ENCODE results near the gene APLP1.

The APLP1 gene

GRCh38 chr19:35858311-35858710, 10.1 kb upstream of the APLP1 start:
- Histone ChIP-seq H2AFZ (ENCODE audit: low read length) (no peak overlapping the region), H3K9me3 (replicated peaks in 1 of 2; ENCODE audit: control insufficient read depth in 2 of 2, insufficient read depth in 1 of 2, low read depth in 1 of 2, low read length in 2 of 2) (no peaks in the 10 kb centered on the region), H3K14ac (ENCODE audit: low read length) (no peak overlapping the region), H3K4ac (ENCODE audit: low read length) (no peak overlapping the region), H3K9ac (ENCODE audit: low read depth, low read length, poor library complexity) (peak overlapping the region; percentile 36), H3K4me3 (ENCODE audit: low read length in 2 of 2) (peak overlapping the region in 1 of 2 donors; percentile 32), H2AK5ac (ENCODE audit: low read depth, low read length) (peak overlapping the region; percentile 76), H3K27me3 (ENCODE audit: control insufficient read depth in 3 of 3, insufficient read depth in 3 of 3, low read depth in 1 of 3, low read length in 3 of 3) (peaks cover 0 to 34% (median 2%) of the 10 kb centered on the region in 3 experiments), H3K4me1 (ENCODE audit: control insufficient read depth in 2 of 2, insufficient read depth in 1 of 2, low read depth in 1 of 2, low read length in 2 of 2) (peaks cover 27 to 33% of the 10 kb centered on the region in 2 donors), H2BK5ac (ENCODE audit: low read length) (no peak overlapping the region), H2BK120ac (ENCODE audit: low read depth, low read length) (no peak overlapping the region), H3K18ac (ENCODE audit: low read length) (no peak overlapping the region), H3K23ac (ENCODE audit: low read depth, low read length, poor library complexity) (peak overlapping the region; percentile 47), H3K4me2 (ENCODE audit: insufficient read depth, low read length, poor library complexity, severe bottlenecking) (no peak overlapping the region), H4K91ac (ENCODE audit: low read depth, low read length, poor library complexity) (no peak overlapping the region), H4K8ac (ENCODE audit: low read depth, low read length) (no peak overlapping the region), H3K36me3 (replicated peaks in 1 of 2; ENCODE audit: control insufficient read depth in 2 of 2, insufficient read depth in 2 of 2, low read length in 2 of 2) (no peaks in the 10 kb centered on the region), H2BK15ac (ENCODE audit: low read length) (peak overlapping the region; percentile 50), H2BK12ac (ENCODE audit: low read length) (no peak overlapping the region), H3K79me1 (ENCODE audit: low read depth, low read length) (no peaks in the 10 kb centered on the region), H3K27ac (replicated peaks; ENCODE audit: low read length) (no peak overlapping the region)
- DNase-seq (ENCODE audit: low spot score), result no peak
- WGBS, 2 donors (ENCODE audit: extremely low coverage in 2 of 2, insufficient read length in 2 of 2, insufficient replicate concordance in 1 of 2), result no CpG with 5 or more reads among the region's 6 CpGs

GRCh38 chr19:35859414-35859813, 9.0 kb upstream of the APLP1 start:
- Histone ChIP-seq H2AFZ (ENCODE audit: low read length) (no peak overlapping the region), H2AK5ac (ENCODE audit: low read depth, low read length) (no peak overlapping the region), H3K9me3 (replicated peaks in 1 of 2; ENCODE audit: control insufficient read depth in 2 of 2, insufficient read depth in 1 of 2, low read depth in 1 of 2, low read length in 2 of 2) (no peaks in the 10 kb centered on the region), H3K4me2 (ENCODE audit: insufficient read depth, low read length, poor library complexity, severe bottlenecking) (no peak overlapping the region), H3K23ac (ENCODE audit: low read depth, low read length, poor library complexity) (no peak overlapping the region), H2BK120ac (ENCODE audit: low read depth, low read length) (no peak overlapping the region), H3K36me3 (replicated peaks in 1 of 2; ENCODE audit: control insufficient read depth in 2 of 2, insufficient read depth in 2 of 2, low read length in 2 of 2) (peaks cover 0 to 3% of the 10 kb centered on the region in 2 donors), H2BK5ac (ENCODE audit: low read length) (no peak overlapping the region), H3K4me1 (ENCODE audit: control insufficient read depth in 2 of 2, insufficient read depth in 1 of 2, low read depth in 1 of 2, low read length in 2 of 2) (peaks cover 27 to 33% of the 10 kb centered on the region in 2 donors), H3K9ac (ENCODE audit: low read depth, low read length, poor library complexity) (no peak overlapping the region), H3K27ac (replicated peaks; ENCODE audit: low read length) (no peak overlapping the region), H3K27me3 (ENCODE audit: control insufficient read depth in 3 of 3, insufficient read depth in 3 of 3, low read depth in 1 of 3, low read length in 3 of 3) (peaks cover 0 to 34% (median 2%) of the 10 kb centered on the region in 3 experiments), H3K4me3 (ENCODE audit: low read length in 2 of 2) (no peak overlapping the region), H3K14ac (ENCODE audit: low read length) (no peak overlapping the region), H3K18ac (ENCODE audit: low read length) (no peak overlapping the region), H4K8ac (ENCODE audit: low read depth, low read length) (no peak overlapping the region), H2BK12ac (ENCODE audit: low read length) (peak overlapping the region; percentile 33), H3K79me1 (ENCODE audit: low read depth, low read length) (no peaks in the 10 kb centered on the region), H2BK15ac (ENCODE audit: low read length) (no peak overlapping the region), H3K4ac (ENCODE audit: low read length) (no peak overlapping the region), H4K91ac (ENCODE audit: low read depth, low read length, poor library complexity) (no peak overlapping the region)
- DNase-seq (ENCODE audit: low spot score), result no peak
- WGBS, 2 donors (ENCODE audit: extremely low coverage in 2 of 2, insufficient read length in 2 of 2, insufficient replicate concordance in 1 of 2), result no CpG with 5 or more reads among the region's 4 CpGs

GRCh38 chr19:35860436-35860817, 7.9 kb upstream of the APLP1 start:
- peak overlapping the region; percentile 98 for H2BK15ac ChIP-seq (ENCODE audit: low read length)
- WGBS, 2 donors (ENCODE audit: extremely low coverage in 2 of 2, insufficient read length in 2 of 2, insufficient replicate concordance in 1 of 2), result no CpG with 5 or more reads among the region's 24 CpGs
- peaks cover 0 to 3% of the 10 kb centered on the region in 2 donors for H3K36me3 ChIP-seq (replicated peaks in 1 of 2; ENCODE audit: control insufficient read depth in 2 of 2, insufficient read depth in 2 of 2, low read length in 2 of 2)
- no peak overlapping the region for H3K27ac ChIP-seq (replicated peaks; ENCODE audit: low read length)
- H4K8ac ChIP-seq (ENCODE audit: low read depth, low read length), result no peak overlapping the region
- peak overlapping the region; percentile 97 for H2BK12ac ChIP-seq (ENCODE audit: low read length)
- no peak overlapping the region for H2BK120ac ChIP-seq (ENCODE audit: low read depth, low read length)
- H4K91ac ChIP-seq (ENCODE audit: low read depth, low read length, poor library complexity), result peak overlapping the region; percentile 34
- peak overlapping the region; percentile 48 for H3K23ac ChIP-seq (ENCODE audit: low read depth, low read length, poor library complexity)
- peaks cover 18 to 25% of the 10 kb centered on the region in 2 donors for H3K4me1 ChIP-seq (ENCODE audit: control insufficient read depth in 2 of 2, insufficient read depth in 1 of 2, low read depth in 1 of 2, low read length in 2 of 2)
- no peak for DNase-seq (ENCODE audit: low spot score)
- no peaks in the 10 kb centered on the region for H3K79me1 ChIP-seq (ENCODE audit: low read depth, low read length)
- H2BK5ac ChIP-seq (ENCODE audit: low read length), result peak overlapping the region; percentile 91
- no peak overlapping the region for H3K4me3 ChIP-seq (ENCODE audit: low read length in 2 of 2)
- peak overlapping the region; percentile 83 for H3K9ac ChIP-seq (ENCODE audit: low read depth, low read length, poor library complexity)
- peak overlapping the region; percentile 61 for H3K14ac ChIP-seq (ENCODE audit: low read length)
- no peaks in the 10 kb centered on the region for H3K9me3 ChIP-seq (replicated peaks in 1 of 2; ENCODE audit: control insufficient read depth in 2 of 2, insufficient read depth in 1 of 2, low read depth in 1 of 2, low read length in 2 of 2)
- peak overlapping the region; percentile 83 for H3K4me2 ChIP-seq (ENCODE audit: insufficient read depth, low read length, poor library complexity, severe bottlenecking)
- H3K4ac ChIP-seq (ENCODE audit: low read length), result no peak overlapping the region
- H2AFZ ChIP-seq (ENCODE audit: low read length), result peak overlapping the region; percentile 83
- H3K18ac ChIP-seq (ENCODE audit: low read length), result peak overlapping the region; percentile 96
- H2AK5ac ChIP-seq (ENCODE audit: low read depth, low read length), result peak overlapping the region; percentile 97
- peaks cover 0 to 34% (median 0%) of the 10 kb centered on the region in 3 experiments for H3K27me3 ChIP-seq (ENCODE audit: control insufficient read depth in 3 of 3, insufficient read depth in 3 of 3, low read depth in 1 of 3, low read length in 3 of 3)

GRCh38 chr19:35860818-35861639, 7.3 kb upstream of the APLP1 start:
- H3K79me1 ChIP-seq (ENCODE audit: low read depth, low read length), result no peaks in the 10 kb centered on the region
- H3K36me3 ChIP-seq (replicated peaks in 1 of 2; ENCODE audit: control insufficient read depth in 2 of 2, insufficient read depth in 2 of 2, low read length in 2 of 2), result peaks cover 3% of the 10 kb centered on the region in 2 donors
- peak overlapping the region in 1 of 2 donors; percentile 70 for H3K4me3 ChIP-seq (ENCODE audit: low read length in 2 of 2)

More at GRCh38 chr19:35860818-35861639, 7.3 kb upstream of the APLP1 start:
- Histone ChIP-seq H2BK120ac (ENCODE audit: low read depth, low read length) (peak overlapping the region; percentile 81), H2BK12ac (ENCODE audit: low read length) (peak overlapping the region; percentile 97), H2BK5ac (ENCODE audit: low read length) (peak overlapping the region; percentile 91), H4K91ac (ENCODE audit: low read depth, low read length, poor library complexity) (no peak overlapping the region), H3K4ac (ENCODE audit: low read length) (peak overlapping the region; percentile 87), H3K4me2 (ENCODE audit: insufficient read depth, low read length, poor library complexity, severe bottlenecking) (peak overlapping the region; percentile 83), H3K9me3 (replicated peaks in 1 of 2; ENCODE audit: control insufficient read depth in 2 of 2, insufficient read depth in 1 of 2, low read depth in 1 of 2, low read length in 2 of 2) (no peaks in the 10 kb centered on the region), H3K9ac (ENCODE audit: low read depth, low read length, poor library complexity) (peak overlapping the region; percentile 83), H2BK15ac (ENCODE audit: low read length) (peak overlapping the region; percentile 98), H2AK5ac (ENCODE audit: low read depth, low read length) (peak overlapping the region; percentile 97), H3K27ac (replicated peaks; ENCODE audit: low read length) (peak overlapping the region; percentile 92), H4K8ac (ENCODE audit: low read depth, low read length) (no peak overlapping the region), H3K23ac (ENCODE audit: low read depth, low read length, poor library complexity) (peak overlapping the region; percentile 52), H3K27me3 (ENCODE audit: control insufficient read depth in 3 of 3, insufficient read depth in 3 of 3, low read depth in 1 of 3, low read length in 3 of 3) (peaks cover 0 to 34% (median 0%) of the 10 kb centered on the region in 3 experiments), H2AFZ (ENCODE audit: low read length) (peak overlapping the region; percentile 83), H3K4me1 (ENCODE audit: control insufficient read depth in 2 of 2, insufficient read depth in 1 of 2, low read depth in 1 of 2, low read length in 2 of 2) (peaks cover 14 to 19% of the 10 kb centered on the region in 2 donors), H3K14ac (ENCODE audit: low read length) (peak overlapping the region; percentile 61), H3K18ac (ENCODE audit: low read length) (peak overlapping the region; percentile 98)
- WGBS, 2 donors (ENCODE audit: extremely low coverage in 2 of 2, insufficient read length in 2 of 2, insufficient replicate concordance in 1 of 2), result no CpG with 5 or more reads among the region's 55 CpGs
- DNase-seq (ENCODE audit: low spot score), result peak; percentile 95
